ELR (cell line): ENCODE data around the gene TRAPPC13.
"Not testable (repeated sequence)": the region's sequence is repeated elsewhere in the genome, so short reads cannot be mapped to it uniquely, and the experiment has no call there.

ENCODE experiments used
- DNase-seq: peaks from one replicate; pipeline ENCODE4 v3.0.0-alpha.2; 2015; ENCODE audit warnings: low read depth

TRAPPC13 gene, protein sequence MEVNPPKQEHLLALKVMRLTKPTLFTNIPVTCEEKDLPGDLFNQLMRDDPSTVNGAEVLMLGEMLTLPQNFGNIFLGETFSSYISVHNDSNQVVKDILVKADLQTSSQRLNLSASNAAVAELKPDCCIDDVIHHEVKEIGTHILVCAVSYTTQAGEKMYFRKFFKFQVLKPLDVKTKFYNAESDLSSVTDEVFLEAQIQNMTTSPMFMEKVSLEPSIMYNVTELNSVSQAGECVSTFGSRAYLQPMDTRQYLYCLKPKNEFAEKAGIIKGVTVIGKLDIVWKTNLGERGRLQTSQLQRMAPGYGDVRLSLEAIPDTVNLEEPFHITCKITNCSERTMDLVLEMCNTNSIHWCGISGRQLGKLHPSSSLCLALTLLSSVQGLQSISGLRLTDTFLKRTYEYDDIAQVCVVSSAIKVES

DNA sequence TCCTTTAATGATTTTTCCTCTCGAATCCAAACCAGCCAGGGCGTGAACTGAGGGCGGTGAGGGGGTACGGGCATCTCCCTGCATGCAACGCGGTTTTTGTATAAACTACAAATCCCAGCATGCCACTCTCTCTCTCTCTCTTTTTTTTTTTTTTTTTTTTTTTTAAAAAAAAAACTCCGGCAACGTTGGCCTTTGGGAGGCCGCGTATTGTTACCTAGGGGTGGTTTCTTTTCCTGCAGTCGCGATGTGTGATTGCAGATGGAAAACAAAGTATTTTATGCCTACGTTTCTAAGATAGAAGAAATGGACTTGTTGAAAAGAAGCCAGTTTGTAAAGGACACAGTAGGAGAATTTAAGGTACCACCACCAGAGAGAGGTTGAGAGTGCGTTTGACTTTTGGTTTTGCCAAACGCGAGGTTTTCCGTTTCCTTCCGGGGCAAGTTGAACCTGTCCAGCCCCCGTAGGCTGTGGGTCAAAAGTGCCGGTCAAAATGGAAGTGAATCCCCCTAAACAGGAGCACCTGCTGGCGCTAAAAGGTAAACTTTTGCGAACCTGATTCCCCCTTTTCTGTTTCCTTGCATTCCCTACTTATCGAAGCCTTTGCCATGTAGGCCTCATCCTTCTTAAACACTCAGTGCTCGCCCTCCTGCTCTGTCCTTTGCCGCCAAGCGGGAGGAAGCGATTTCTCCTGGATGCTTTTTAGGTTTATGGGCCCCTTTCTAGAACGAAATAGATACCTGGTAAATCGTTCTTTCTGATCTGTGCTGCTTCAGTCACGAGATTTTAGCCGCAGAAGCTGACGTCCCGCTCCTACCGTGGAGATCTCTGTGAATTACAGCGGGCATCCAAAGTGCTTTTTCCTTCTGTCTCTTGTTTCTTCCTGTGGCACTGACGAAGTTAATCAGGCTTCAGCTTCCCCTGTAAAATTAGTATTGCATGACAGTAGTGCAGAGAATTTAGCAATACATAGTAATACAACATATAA, at the start of gene TRAPPC13, which contains the start of gene SHLD3:
Gene TRAPPC13, plus strand, starts transcription at position 457 of the 985 bp plus-strand sequence. Its CDS starts 34 bp downstream, at position 491.
Gene SHLD3, plus strand, starts transcription at position 457 of the 985 bp plus-strand sequence. CDS start 4,561 bp downstream, outside the sequence.
- peak; percentile 95 for DNase-seq

DNA sequence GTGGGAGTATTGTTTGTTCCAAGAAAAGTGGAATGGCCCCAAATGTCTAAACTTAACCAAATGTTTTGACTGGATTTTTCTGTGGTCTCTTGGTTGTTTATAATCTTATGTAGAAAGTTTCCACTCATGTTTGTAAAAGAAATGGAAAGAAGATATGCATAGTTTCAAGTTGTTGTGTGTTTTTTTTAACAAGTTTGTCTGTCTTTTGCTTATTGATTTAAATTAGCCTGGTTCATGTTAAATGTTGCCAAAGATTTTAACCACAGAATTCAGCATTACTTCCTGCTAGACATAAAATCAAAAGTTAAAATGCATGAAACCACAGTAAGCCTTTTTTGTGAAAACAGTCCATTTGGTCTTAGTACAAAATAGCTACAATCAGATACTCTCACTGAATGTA, 47.7 kb upstream of the TRAPPC13 start:
- DNase-seq = no peak

DNA sequence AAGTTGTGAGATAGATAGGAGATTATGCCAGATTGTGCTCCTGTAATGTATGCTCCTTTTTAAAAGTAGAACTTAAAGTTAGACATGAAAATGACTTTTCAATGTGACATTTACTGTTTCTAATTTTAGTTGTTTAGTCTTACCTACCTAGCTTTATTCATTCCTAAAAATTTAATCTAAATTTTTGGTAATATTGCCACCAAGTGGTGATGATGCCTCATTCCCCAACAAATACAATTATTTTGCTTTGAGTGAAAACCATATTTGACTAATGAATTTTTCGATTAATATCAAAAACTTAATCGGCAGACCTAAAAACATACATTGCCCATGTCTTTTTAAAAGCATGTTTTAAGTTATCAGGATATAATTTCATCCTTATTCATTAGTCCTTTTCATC, 36.1 kb upstream of the TRAPPC13 start:
- no peak for DNase-seq

DNA sequence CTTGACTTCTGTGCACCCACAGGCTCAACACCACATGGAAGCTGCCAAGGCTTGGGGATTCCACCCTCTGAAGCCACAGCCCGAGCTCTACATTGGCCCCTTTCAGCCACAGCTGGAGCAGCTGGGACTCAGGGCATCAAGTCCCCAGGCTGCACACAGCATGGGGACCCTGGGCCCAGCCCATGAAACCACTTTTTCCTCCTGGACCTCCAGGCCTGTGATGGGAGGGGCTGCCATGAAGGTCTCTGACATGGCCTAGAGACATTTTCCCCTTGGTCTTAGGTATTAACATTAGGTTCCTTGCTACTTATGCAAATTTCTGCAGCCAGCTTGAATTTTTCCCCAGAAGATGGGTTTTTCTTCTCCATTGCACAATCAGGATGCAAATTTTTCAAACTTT, 23.1 kb upstream of the TRAPPC13 start:
- DNase-seq = not testable (repeated sequence)

DNA sequence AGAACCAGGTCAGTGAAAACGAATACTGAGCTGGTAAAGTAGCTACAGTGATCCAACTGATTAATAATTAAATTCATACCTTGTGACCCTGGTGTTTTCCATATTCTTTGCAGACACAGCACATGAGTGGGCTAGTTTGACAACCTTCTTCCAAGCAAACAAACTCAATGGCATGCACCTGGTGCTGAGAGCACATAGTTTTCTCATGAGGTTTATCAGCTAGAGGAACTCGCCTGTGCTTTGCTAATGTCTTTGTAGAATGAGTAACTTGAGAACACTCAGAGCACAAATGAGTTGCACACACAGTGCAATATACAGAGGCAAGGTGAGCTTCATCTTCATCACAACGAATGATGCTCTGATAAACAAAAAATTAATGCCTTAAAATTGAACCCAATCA, 13.3 kb upstream of the TRAPPC13 start:
- no peak for DNase-seq

DNA sequence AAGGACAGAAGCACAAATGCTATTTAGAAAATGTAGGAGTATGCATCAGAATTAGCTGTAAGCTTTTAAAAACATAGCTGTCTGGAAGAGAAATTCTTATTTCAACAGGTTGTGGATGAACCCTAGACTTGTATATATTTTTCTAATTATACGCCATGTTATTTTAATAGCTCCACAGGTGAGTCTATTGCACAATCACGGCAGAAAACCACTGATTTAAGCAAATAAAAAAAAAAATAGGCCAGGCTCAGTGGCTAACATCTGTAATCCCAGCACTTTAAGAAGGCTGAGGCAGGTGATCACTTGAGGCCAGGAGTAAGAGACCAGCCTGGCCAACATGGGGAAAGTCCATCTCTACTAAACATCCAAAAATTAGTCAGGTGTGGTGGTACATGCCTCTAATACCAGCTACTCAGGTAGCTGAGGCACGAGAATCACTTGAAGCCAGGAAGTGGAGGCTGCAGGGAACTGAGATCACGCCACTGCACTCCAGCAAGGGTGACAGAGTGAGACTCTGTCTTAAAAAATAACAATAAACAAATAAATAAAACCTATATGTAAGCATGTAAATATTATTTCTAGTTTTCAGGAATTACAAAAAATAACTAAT, 12.4 kb upstream of the TRAPPC13 start:
- no peak for DNase-seq

DNA sequence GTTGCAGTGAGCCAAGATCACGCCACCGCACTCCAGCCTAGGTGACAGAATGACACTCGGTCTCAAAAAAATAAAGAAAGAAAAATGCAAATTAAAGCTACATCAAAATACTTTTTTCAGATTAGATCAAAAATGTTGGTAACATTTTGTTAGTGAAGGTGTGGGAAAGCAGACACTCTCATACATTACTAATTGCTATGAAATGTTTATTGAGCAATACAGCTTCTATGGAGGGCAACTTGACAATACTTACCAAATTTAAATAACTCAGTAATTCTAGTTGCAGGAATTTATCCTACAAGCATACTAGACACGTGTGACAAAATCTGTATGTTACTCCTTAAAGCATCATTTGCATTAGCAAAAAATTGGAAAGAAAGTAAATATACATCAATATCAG, 4.8 kb upstream of the TRAPPC13 start:
- no peak for DNase-seq

DNA sequence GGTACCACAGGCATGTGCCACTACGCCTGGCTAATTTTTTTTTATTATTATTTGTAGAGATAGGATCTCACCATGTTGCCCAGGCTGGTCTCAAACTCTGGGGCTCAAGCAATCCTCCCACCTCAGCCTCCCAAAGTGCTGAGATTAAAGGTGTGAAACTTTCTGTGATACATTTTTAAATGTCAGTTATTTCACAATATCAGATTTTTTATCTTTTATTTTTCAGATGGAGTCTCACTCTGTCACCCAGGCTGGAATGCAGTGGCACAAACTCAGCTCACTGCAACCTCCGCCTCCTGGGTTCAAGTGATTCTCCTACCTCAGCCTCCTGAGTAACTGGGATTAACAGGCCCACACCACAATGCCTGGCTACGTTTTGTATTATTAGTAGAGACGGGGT, 2.9 kb upstream of the TRAPPC13 start:
- DNase-seq = not testable (repeated sequence)

DNA sequence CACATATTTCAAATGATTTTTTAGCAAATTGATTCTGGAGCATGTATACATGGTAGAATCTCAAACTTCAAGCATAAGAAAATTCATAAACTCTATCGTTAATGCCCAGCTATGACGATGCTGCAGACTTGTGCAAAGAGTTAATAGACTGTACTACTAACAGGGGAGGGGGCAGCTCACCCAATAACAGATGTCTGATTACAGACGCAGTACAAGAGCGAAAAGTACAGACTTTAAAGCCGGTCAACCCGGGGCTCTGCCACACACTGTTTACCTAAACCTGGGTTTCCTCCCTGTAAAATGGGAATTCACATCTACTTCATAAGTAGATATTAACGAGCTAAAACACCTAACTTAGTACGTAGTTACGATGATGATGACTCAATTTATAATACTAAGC, 1.3 kb upstream of the TRAPPC13 start:
- peak; percentile 10 for DNase-seq

DNA sequence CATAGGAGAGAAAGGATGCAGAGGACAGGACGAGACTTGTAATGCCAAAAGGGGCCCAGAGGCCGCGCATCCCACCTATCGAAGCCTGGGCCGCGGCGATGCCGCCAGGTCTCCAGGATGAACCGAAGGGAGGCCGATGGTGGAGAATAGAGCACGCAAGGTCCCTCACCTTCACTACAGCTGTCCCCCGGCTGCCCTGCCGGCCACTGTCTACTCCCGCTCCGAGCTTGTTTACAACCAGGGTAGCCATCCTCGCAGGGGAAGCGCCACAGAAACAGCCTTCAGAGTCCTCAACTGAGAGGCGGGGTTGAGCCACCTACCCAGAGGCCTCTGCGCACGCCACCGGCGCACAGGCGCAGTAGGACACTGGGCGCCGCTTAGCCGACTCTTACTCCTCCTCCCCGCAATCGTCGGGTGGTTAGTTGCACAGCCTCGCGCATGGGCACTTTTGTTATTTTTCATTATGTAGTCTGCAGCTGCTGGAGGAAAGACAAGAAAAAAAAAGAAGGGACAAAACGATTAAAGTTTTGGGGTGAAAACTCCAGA, 729 bp upstream of the TRAPPC13 start, which contains the start of gene TRIM23:
Gene TRIM23, minus strand, starts transcription at position 309 of the 546 bp plus-strand sequence. Its CDS starts 59 bp downstream, at position 250.
- DNase-seq = peak; percentile 94

DNA sequence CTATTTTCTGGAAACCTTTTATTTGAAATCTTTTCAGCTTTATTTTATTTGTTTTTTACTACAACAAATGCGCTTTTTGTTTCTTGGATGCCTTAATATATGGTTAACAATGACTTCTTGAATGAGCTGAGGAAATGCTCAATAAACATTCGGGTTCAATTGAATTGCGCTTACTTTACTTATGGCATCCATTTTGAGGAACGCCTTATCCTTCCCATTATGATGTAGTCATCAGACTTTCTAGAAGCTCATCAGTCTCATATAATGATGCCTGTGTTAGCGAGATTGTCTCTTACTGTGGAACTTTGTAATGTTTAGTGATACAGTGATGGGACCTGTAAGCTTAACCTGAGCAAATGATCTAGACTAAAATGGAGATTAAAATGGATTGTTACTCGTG, 916 bp downstream of the TRAPPC13 start:
- DNase-seq = peak; percentile 19

DNA sequence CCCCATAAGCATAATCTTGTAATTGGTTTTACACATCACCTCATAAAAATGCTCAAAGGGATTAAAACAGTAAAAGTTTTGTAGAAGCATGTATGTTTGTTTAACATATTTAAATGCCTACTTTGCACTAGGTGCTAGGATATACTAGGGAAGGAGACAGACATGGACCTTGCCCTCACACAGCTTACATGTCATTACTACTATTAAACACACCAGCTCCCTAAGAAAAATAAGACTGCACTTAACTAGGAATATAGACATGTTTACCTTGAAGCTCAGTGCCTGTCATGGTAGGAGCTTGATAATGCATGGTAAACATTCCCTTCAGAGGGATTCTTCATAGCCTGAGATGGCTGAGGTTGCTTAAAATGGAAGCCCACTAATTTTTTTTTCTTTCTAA, 6.2 kb downstream of the TRAPPC13 start:
- DNase-seq = no peak

DNA sequence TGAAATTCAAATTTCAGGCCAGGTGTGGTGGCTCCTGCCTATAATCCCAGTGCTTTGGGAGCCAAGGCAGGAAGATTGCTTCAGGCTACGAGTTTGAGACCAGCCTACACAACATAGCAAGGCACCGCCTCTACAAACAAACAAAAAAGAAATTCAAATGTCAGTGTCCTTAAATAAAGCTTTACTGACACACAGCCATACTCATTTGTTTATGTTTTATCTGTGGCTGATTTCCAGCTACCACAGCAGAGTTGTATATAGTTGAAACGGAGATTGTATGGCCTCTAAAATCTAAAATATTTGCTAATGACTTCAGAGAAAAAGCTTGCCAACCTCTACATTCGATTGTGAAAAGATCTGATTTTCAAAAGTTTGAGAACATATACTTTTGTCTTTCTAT, 15.4 kb downstream of the TRAPPC13 start:
- no peak for DNase-seq

DNA sequence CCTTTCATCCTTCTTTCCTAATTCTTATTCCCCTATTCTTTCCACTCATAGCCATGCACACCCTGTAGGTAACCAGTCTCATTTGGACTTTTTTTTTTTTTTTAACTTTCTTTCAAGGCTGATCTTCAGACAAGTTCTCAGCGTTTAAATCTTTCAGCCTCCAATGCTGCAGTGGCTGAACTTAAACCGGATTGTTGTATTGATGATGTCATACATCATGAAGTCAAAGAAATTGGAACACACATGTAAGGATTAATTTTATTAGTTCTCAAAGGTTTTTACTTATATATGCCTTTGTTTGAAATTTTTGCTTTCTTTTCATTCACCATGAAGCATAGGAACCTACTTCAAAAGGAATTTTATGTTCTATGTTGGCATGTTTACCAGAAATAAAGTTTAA, 22.1 kb downstream of the TRAPPC13 start:
- DNase-seq = no peak

DNA sequence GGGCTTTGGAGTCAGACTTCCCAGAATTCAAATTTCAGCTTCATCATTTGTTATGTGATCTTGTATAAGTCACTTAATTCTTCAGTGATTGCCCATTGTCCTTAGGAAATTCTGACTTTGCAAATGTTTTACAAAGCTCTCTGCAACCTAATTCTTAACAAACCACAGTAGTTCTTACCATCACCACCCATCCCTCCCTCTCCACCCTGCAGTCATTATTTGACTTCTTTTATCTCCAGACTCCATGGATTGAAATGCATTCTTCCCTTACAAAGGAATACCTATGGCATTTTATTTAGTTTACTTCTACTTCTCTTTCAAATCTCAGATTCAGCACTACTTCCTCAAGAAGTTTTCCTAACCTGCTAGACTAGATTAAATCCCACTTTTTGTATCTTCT, 23.1 kb downstream of the TRAPPC13 start:
- DNase-seq = no peak

DNA sequence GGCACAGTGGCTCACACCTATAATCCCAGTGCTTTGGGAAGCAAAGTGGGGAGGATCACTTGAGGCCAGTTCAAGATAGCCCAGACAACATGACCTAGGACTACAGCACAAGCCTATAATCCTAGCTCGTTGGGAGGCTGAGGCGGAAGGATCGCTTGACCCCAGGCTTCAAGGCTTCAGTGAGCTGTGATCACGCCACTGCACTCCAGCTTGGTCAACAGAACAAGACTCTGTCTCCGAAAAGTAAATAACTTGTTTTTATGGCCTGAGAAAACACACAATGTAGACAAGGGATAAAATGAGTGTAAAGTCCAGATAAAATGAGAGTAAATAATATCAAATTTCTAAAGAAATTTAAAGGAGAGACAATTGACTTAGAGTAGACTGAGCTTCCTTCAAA, 26.3 kb downstream of the TRAPPC13 start:
- DNase-seq = no peak

DNA sequence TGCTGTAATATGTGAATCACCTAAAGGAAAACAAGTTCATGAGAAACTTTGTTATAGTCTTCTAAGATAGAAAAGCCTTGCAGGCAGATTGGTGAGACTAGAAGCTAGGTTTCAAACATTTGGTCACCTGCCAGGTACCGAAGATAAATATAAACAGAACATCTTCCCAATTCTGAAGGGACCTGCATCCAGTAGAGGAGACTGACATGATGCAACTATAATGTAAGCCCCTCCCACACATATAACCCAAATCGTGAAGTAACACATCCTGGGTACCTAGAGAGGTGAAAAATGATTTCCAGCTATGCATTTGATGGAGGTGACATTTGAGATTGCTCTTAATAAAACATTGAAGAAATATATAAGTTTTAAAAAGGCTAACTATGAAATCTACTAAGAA, 29.9 kb downstream of the TRAPPC13 start:
- no peak for DNase-seq

DNA sequence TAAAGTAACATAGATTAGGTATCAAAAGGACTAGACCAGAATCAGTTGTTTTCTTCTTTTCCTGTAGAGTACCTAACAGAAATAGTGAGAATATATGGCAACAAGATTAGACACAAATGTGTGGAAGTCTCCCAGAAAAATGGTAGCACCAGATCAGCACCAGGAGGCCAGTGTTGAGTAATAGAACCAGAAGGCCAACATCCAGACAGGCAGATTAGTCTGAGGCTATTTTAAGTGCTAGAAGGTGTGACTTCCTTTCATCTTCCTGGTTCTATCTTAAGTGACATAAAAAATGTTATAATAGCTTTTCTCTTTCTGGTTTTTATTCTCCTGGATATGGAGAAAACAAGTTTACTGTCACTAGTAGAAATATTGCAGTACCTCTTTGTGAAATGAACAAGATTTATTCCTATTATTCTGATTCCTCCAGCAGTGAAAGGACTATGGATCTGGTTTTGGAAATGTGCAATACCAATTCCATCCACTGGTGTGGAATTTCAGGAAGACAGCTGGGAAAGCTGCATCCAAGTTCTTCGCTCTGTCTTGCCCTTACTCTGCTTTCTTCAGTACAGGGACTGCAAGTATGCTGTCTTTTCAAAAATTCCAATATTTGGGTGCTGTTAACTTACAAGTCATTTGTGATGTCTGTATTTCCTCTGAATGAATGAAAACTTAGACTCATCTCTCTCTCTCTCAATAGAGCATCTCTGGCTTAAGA, 39.1 kb downstream of the TRAPPC13 start:
- peak; percentile 52 for DNase-seq

DNA sequence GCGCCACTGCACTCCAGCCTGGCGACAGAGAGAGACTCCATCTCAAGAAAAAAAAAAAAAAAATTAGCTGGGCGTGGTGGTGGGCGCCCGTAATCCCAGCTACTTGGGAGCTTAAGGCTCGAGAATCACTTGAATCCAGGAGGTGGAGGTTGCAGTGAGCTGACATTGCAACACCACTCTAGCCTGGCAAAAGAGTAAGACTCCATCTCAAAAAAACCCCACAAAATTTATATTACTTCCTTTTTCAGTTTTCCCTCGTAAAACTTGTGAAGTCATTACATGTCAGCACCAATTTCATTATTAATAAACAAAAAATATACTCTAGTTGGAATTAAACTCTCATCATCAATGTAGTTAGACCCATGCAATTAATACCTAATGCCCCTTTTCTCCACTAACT, 43.9 kb downstream of the TRAPPC13 start:
- no peak for DNase-seq

DNA sequence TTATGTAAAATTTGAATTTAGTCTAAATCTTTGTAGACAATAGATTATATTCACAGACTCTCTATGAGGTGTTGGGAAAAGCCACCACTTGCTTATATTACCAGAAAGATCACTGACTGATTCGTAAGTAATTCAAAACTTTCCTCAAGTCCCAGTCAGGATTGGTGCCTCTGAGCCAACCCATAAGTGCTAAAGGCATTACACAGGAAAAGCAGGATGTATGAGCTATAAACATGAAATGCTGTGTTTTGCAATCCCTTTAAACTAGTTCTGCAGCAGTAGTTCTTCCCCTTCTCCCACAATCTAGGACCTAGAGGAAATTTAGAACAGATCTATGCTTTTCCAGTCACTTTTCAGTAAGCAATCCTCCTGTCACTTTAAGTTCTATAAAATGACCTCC, 48.0 kb downstream of the TRAPPC13 start:
- DNase-seq = peak; percentile 69

DNA sequence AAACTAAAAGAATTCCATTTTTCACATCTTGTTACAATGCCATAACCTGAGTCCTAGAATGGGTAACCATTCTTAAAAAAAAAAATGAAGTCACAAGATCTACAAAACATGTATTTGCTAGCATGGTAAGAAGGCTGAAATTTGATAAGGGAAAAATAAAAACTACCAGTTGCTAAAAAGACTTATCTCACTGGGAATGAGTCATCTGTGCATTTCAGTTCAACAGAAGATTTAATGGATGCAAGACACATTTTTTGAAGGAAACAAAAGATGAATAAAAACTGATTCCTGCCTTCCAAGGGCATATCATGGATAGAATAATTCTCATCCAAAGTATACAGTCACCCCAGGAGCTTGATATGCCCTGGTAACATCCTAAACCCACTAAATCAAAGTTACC, 49.9 kb downstream of the TRAPPC13 start:
- peak; percentile 8 for DNase-seq
